HEK293 (cell line): ENCODE results near the gene DENND5A.
A peak's percentile ranks its signal among the peaks of the same experiment; 100 is the strongest.

Experiments
- ELK4 ChIP-seq: IDR thresholded peaks from 2 replicates; pipeline ENCODE4 v1.6.1; 2011; ENCODE audit warnings: mild to moderate bottlenecking, low read depth, low read length, borderline replicate concordance
- HOXD13 ChIP-seq: sonication (generic); formaldehyde crosslinking; IDR thresholded peaks from 2 replicates; pipeline ENCODE4 v1.8.0; 2022; ENCODE audit warnings: missing genetic modification reagents, borderline replicate concordance
- KLF7 ChIP-seq: fragments of 450-650 bp; formaldehyde crosslinking; IDR thresholded peaks from 2 replicates; pipeline ENCODE4 v1.5.1; 2016; ENCODE audit warnings: missing biosample characterization, missing genetic modification characterization, borderline replicate concordance
- KLF9 ChIP-seq: fragments of 450-650 bp; formaldehyde crosslinking; IDR thresholded peaks from 2 replicates; pipeline ENCODE4 v1.5.1; 2016; ENCODE audit warnings: missing biosample characterization, missing genetic modification characterization, low read depth
- PRDM2 ChIP-seq: fragments of 450-650 bp; formaldehyde crosslinking; IDR thresholded peaks from 2 replicates; pipeline ENCODE4 v1.5.1; 2016; ENCODE audit warnings: missing biosample characterization, missing genetic modification characterization, borderline replicate concordance
- SALL2 ChIP-seq: fragments of 450-650 bp; formaldehyde crosslinking; IDR thresholded peaks from 2 replicates; pipeline ENCODE4 v1.5.0; 2017; ENCODE audit warnings: missing biosample characterization, mild to moderate bottlenecking, missing genetic modification characterization, borderline replicate concordance
- SCRT2 ChIP-seq: fragments of 450-650 bp; formaldehyde crosslinking; IDR thresholded peaks from 2 replicates; pipeline ENCODE4 v1.5.1; 2016; ENCODE audit warnings: missing biosample characterization, missing genetic modification characterization
- ZBTB17 ChIP-seq: fragments of 450-650 bp; formaldehyde crosslinking; IDR thresholded peaks from 2 replicates; pipeline ENCODE4 v1.5.1; 2016; ENCODE audit warnings: missing biosample characterization, missing genetic modification characterization
- ZFHX2 ChIP-seq: fragments of 450-650 bp; formaldehyde crosslinking; conservative IDR thresholded peaks from 2 replicates; pipeline ENCODE4 v1.5.1; 2016; ENCODE audit warnings: missing biosample characterization, missing genetic modification characterization
- ZNF112 ChIP-seq: fragments of 450-650 bp; formaldehyde crosslinking; IDR thresholded peaks from 2 replicates; pipeline ENCODE4 v1.5.0; 2017; ENCODE audit warnings: missing biosample characterization, missing genetic modification characterization
- ZNF157 ChIP-seq: fragments of 450-650 bp; formaldehyde crosslinking; IDR thresholded peaks from 2 replicates; pipeline ENCODE4 v1.5.1; 2016; ENCODE audit warnings: missing biosample characterization, missing genetic modification characterization
- ZNF510 ChIP-seq: fragments of 450-650 bp; formaldehyde crosslinking; IDR thresholded peaks from 2 replicates; pipeline ENCODE4 v1.5.1; 2018; ENCODE audit warnings: mild to moderate bottlenecking, missing genetic modification characterization, missing biosample characterization; ENCODE audit not compliant: insufficient replicate concordance
- ZNF518A ChIP-seq: fragments of 450-650 bp; formaldehyde crosslinking; conservative IDR thresholded peaks from 2 replicates; pipeline ENCODE4 v1.5.1; 2016; ENCODE audit warnings: low read depth, missing biosample characterization, missing genetic modification characterization
- ZNF521 ChIP-seq: fragments of 450-650 bp; formaldehyde crosslinking; IDR thresholded peaks from 2 replicates; pipeline ENCODE4 v1.5.1; 2017; ENCODE audit warnings: missing biosample characterization, mild to moderate bottlenecking, missing genetic modification characterization
- ZNF580 ChIP-seq: fragments of 450-650 bp; formaldehyde crosslinking; IDR thresholded peaks from 2 replicates; pipeline ENCODE4 v1.5.1; 2016; ENCODE audit warnings: missing biosample characterization, missing genetic modification characterization
- ZNF585B ChIP-seq: fragments of 450-650 bp; formaldehyde crosslinking; IDR thresholded peaks from 2 replicates; pipeline ENCODE4 v1.5.1; 2016; ENCODE audit warnings: missing biosample characterization, missing genetic modification characterization
- ZNF596 ChIP-seq: fragments of 450-650 bp; IDR thresholded peaks from 2 replicates; pipeline ENCODE4 v1.5.0; 2018; ENCODE audit warnings: missing biosample characterization, mild to moderate bottlenecking, missing genetic modification characterization, moderate library complexity
- ZNF610 ChIP-seq: fragments of 450-650 bp; formaldehyde crosslinking; IDR thresholded peaks from 2 replicates; pipeline ENCODE4 v1.5.1; 2016; ENCODE audit warnings: missing biosample characterization, missing genetic modification characterization, borderline replicate concordance
- ZNF624 ChIP-seq: fragments of 450-650 bp; formaldehyde crosslinking; IDR thresholded peaks from 2 replicates; pipeline ENCODE4 v1.5.1; 2017; ENCODE audit warnings: missing biosample characterization, missing genetic modification characterization
- ZNF626 ChIP-seq: fragments of 450-650 bp; sonication (Bioruptor Pico); formaldehyde crosslinking; IDR thresholded peaks from 2 replicates; pipeline ENCODE4 v1.5.1; 2018; ENCODE audit warnings: missing biosample characterization, missing genetic modification characterization, inconsistent platforms
- ZSCAN18 ChIP-seq: fragments of 450-650 bp; formaldehyde crosslinking; IDR thresholded peaks from 2 replicates; pipeline ENCODE4 v1.5.1; 2016; ENCODE audit warnings: missing biosample characterization, missing genetic modification characterization
- ZSCAN23 ChIP-seq: fragments of 450-650 bp; formaldehyde crosslinking; IDR thresholded peaks from 2 replicates; pipeline ENCODE4 v1.5.1; 2016; ENCODE audit warnings: missing biosample characterization, missing genetic modification characterization

DENND5A gene

GRCh38 chr11:9139628-9140357, 125.4 kb downstream of the DENND5A start (continued):
- TF ChIP-seq ZNF596 (tag by site-specific recombination): no peak
- TF ChIP-seq ZNF626 (tag by site-specific recombination): no peak
- no peak for TF ChIP-seq PRDM2 (tag by site-specific recombination)
- no peak for TF ChIP-seq ZNF518A
- TF ChIP-seq ZFHX2 (tag by site-specific recombination): peak; percentile 54; the same call in 1 of the 2 replicates
- TF ChIP-seq ZNF157 (tag by site-specific recombination): no peak
- 0 out of 2 replicates have a peak, but pooled peaks have one; percentile 11 for TF ChIP-seq ZBTB17 (tag by site-specific recombination)
- TF ChIP-seq ZNF610 (tag by site-specific recombination): no peak
- TF ChIP-seq ZNF521 (tag by site-specific recombination): no peak
- TF ChIP-seq SCRT2 (tag by site-specific recombination): no peak
- TF ChIP-seq SALL2: no peak
- no peak for TF ChIP-seq ZNF585B
- no peak for TF ChIP-seq HOXD13 (CRISPR knock-in tag)
- no peak for TF ChIP-seq ZSCAN23 (tag by site-specific recombination)
- TF ChIP-seq ZNF112 (tag by site-specific recombination): no peak
- no peak for TF ChIP-seq ZNF510
- TF ChIP-seq KLF7 (tag by site-specific recombination): no peak
- TF ChIP-seq ZNF624 (tag by site-specific recombination): no peak
- TF ChIP-seq KLF9 (tag by site-specific recombination): no peak
- no peak for TF ChIP-seq ZSCAN18
- no peak for TF ChIP-seq ELK4
- no peak for TF ChIP-seq ZNF580 (tag by site-specific recombination)
